Medulla oblongata (tissue), 1 donor: ENCODE data around the gene RABEP2.
"Not testable (repeated sequence)": the region's sequence is repeated elsewhere in the genome, so short reads cannot be mapped to it uniquely, and the experiment has no call there.

Source experiments
- DNase-seq: peaks from one replicate; pipeline ENCODE4 v3.0.0-alpha.2; 2015; ENCODE audit errors: extremely low spot score

RABEP2 gene, protein sequence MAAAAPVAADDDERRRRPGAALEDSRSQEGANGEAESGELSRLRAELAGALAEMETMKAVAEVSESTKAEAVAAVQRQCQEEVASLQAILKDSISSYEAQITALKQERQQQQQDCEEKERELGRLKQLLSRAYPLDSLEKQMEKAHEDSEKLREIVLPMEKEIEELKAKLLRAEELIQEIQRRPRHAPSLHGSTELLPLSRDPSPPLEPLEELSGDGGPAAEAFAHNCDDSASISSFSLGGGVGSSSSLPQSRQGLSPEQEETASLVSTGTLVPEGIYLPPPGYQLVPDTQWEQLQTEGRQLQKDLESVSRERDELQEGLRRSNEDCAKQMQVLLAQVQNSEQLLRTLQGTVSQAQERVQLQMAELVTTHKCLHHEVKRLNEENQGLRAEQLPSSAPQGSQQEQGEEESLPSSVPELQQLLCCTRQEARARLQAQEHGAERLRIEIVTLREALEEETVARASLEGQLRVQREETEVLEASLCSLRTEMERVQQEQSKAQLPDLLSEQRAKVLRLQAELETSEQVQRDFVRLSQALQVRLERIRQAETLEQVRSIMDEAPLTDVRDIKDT

GRCh38 chr16:28924762-28925385 is at the start of gene RABEP2:
RABEP2 (minus strand) TSS chr16:28925238; CDS start chr16:28925163, 75 bp downstream.
- DNase-seq = peak; percentile 91

GRCh38 chr16:28974437-28975157 is 49.6 kb upstream of the RABEP2 start, which contains the start of gene SPNS1:
SPNS1 (plus strand) TSS chr16:28974778; CDS start chr16:28975152, 374 bp downstream.
- peak; percentile 97 for DNase-seq

- peak; percentile 72 for DNase-seq
Observed at GRCh38 chr16:28974007-28974436, 49.0 kb upstream of the RABEP2 start.

GRCh38 chr16:28969696-28970095 is 44.7 kb upstream of the RABEP2 start:
- not testable (repeated sequence) for DNase-seq

- no peak for DNase-seq
Observed at GRCh38 chr16:28967156-28967555, 42.1 kb upstream of the RABEP2 start.

DNA sequence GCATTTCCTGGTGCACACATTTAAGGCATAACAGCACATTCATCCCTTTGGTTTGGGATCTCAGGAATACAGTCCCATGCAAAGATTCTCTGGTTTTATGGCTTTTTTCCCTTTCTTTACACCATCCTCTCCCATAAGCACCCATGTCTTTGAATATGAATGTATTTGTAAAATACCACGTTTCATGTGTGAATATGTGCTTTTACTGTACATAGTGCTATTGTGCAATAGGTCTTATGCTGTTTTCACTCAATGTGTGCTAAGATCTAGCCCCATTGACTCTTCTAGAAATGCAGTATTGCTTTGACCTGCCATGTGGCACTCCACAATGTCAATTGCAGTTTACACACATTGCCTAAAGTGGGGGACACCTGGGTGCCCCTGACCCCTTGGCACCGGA is 39.5 kb upstream of the RABEP2 start:
- no peak for DNase-seq

GRCh38 chr16:28964072-28964471 is 39.0 kb upstream of the RABEP2 start:
- DNase-seq = no peak

GRCh38 chr16:28958836-28959235 is 33.8 kb upstream of the RABEP2 start:
- DNase-seq = no peak

DNA sequence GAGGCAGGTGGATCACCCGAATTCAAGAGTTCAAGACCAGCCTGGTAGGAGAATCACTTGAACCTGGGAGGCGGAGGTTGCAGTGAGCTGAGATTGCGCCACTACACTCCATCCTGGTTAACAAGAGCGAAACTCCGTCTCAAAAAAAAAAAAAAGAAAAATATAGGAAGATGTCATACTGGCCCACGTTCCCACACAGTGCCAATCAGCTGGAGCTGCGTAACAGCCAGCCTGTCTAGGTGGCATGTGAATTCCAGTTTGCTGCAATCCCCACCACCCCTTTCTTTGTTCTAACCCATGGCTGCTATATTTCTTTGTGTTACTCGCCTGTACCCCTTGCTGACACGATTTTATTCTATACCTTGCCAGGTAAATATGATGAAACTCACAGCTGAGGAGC is 33.2 kb upstream of the RABEP2 start:
- DNase-seq = no peak

DNA sequence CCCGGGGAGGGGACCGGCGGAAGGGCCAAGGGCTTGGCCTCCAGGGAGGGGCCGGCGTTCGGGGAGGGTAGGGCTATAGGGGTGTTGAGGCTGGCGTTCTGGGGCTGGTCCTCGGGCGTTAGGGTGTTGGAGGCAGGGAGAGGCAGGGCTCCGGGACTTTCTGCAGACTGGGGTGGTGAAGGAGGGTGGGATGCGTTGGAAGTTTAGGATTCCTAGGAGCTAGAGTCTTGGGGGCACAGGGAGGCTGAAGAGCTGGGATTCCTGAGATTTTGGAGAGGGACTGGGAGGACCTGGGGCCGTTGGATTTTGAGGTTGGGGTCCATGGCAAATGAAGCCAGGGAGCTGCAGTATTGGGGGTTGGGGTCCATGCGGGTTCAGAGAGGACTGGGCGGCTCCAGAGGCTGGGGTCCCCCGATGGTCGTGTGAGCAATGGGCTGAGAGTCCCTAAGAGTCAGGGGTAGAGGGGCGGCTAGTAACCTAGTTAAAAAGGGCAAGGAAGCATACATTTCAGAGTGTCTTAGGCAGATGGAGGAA is 26.4 kb upstream of the RABEP2 start:
- DNase-seq = no peak

DNA sequence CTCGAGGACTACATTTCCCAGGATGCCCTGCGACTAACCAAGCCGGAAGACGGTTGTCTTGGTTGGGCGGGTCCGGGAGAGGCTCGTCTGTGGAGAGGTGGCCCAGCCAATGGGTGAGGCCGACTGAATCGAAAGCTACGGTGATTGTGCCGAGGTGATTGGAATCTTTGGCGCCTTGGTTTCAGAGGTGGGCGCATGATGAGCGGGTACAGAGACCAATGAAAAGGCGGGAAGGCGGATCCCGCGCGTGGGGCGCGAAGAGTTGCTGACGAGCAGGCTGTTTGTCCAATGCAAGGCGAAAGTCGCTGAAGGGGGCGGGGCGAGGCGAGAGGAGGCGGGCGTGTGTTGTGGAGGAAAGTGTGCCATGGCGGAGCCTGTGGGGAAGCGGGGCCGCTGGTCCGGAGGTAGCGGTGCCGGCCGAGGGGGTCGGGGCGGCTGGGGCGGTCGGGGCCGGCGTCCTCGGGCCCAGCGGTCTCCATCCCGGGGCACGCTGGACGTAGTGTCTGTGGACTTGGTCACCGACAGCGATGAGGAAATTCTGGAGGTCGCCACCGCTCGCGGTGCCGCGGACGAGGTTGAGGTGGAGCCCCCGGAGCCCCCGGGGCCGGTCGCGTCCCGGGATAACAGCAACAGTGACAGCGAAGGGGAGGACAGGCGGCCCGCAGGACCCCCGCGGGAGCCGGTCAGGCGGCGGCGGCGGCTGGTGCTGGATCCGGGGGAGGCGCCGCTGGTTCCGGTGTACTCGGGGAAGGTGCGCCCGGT is 25.8 kb upstream of the RABEP2 start, which contains the start of gene NFATC2IP:
Gene NFATC2IP (plus strand): TSS at position 290 of the 762 bp plus-strand sequence. CDS start 75 bp downstream, at position 365.
- peak; percentile 100 for DNase-seq

DNA sequence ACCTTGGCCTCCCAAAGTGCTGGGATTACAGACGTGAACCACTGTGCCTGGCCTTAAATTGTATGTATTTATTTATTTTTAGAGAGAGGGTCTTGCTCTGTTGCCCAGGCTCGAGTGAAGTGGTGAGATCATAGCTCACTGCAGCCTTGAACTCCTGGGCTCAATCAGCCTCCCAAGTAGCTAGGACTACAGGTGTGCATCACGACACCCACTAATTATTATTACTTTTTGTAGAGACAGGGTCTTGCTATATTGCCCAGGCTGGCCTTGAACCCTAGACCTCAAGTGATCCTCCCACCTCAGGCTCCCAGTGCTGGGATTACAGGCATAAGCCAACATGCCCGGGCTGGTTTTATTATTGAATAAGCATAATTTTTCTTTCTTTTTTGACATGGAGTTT is 21.6 kb upstream of the RABEP2 start:
- DNase-seq = no peak

- no peak for DNase-seq
Observed at GRCh38 chr16:28943281-28943680, 18.2 kb upstream of the RABEP2 start.

DNA sequence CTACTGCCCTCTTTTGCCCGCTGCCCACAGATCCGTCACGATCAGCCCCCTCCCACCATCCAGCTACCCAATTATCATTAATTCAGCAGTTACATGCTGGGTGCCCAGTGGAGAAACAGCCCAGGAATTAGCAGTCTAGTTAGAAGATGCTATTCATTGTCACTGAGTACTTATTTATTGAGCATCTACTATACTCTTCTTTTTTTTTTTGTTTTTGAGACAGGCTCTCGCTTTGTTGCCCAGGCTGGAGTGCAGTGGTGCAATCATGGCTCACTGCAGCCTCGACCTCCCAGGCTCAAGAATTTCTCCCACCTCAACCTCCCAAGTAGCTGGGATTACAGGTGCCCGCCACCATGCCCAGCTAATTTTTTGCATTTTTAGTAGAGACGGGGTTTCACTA is 14.8 kb upstream of the RABEP2 start:
- DNase-seq = not testable (repeated sequence)

GRCh38 chr16:28938721-28939120 is 13.7 kb upstream of the RABEP2 start:
- no peak for DNase-seq

GRCh38 chr16:28937222-28937876 is 12.3 kb upstream of the RABEP2 start:
- no peak for DNase-seq

DNA sequence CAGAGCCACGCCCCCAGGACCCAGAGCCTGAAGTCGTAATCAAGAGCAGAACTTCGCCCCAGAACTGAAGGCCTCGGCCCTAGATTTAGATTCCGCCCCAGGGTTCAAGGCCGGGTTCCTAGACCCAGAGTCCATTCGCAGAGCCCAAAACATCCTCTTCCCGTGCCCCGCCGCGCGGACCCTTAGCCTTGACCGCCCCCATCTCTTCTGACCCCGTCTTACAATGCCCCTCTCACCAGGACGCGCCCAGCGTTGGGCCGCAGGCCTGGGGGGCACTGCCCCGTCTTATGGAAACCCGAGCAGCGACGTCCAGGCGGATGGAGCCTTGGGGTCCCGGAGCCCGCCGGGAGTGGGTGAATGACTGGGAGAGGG is 11.7 kb upstream of the RABEP2 start:
- DNase-seq = no peak

DNA sequence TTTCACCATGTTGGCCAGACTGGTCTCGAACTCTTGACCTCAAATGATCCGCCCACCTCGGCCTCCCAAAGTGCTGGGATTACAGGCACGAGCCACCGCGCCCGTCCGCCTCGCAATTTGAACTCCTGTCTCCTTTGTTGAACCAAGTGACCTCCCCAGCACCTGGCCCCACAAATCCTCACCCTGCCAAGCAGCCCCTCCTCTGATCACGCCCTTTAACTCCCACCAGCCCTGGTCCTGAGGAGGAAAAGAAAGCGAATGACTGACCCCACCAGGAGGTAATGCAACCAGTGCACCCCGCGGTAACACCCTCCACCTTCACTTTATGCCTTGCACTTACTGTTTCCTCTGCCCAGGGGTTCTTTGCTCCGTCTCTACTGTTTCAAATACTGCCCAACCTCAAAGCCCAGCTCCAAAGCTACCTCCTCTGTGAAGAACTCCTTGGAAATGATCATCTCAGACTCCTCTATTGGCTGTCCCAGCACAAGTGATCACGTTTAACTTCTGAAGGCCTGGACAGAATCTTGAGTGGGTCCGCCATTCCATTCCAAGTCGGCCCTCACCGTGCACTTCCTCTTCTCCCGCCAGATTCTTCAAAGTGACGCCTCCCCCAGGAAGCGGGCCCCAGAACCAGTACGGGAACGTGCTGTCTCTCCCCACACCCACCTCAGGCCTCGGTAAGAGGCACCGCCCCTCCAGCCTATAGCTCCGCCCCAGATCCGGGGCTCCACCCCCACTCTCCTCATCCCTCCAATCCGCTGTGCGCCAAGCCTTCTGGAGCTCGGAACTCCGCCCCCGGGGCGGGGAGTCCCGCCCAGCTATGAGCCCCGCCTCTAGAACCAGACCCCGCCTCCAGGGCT is 11.1 kb upstream of the RABEP2 start:
- DNase-seq = peak; percentile 83

GRCh38 chr16:28935346-28935745 is 10.3 kb upstream of the RABEP2 start:
- no peak for DNase-seq
